HCT116 (cell line): ENCODE measurements around the gene TMEM35B. TPM values are rescaled to one million over a fixed set of nuclear protein-coding genes. Genes with fewer than 3 reads are reported as not detected.

Experiments used
- ATAC-seq: fragments of 200-7000 bp; cut with Tn5 transposase; 2 replicates; pipeline ENCODE4 v1.9.1; 2020; ENCODE audit warnings: mild to moderate bottlenecking, moderate library complexity
- BruUV-seq: library from RNA; stranded (reverse); fragments of 400-500 nt; replicated peaks from 2 replicates; lab custom pipeline; 2021; lab: Mats Ljungman, UMichigan
- CTCF ChIA-PET: fragments of 300-600 bp; sonication (Branson Sonifier 250); formaldehyde crosslinking; loops from one replicate; lab custom pipeline; 2021; ENCODE audit warnings: antibody characterized with exemption; lab: Charles Lee
- POLR2A ChIA-PET: fragments of 300-600, 350-600 bp; sonication (Branson Sonifier 250); formaldehyde crosslinking; loops from one replicate; lab custom pipeline; 2021; ENCODE audit warnings: antibody characterized with exemption; lab: Charles Lee
- RAD21 ChIA-PET, 2 experiments: fragments of 300-600 bp; sonication (Branson Sonifier 250); formaldehyde crosslinking; loops; one replicate each; lab custom pipeline; 2023; ENCODE audit warnings: low total read pairs in 2 of 2; ENCODE audit not compliant: uncharacterized antibody in 2 of 2, unreplicated experiment in 2 of 2, low non-redundant PET in 1 of 2; lab: Charles Lee
- DNase-seq: peaks from one replicate; pipeline ENCODE4 v3.0.0-alpha.2; 2010; ENCODE audit warnings: low read depth, low spot score
- H2AFZ ChIP-seq: fragments of 200-600 bp; shearing (Covaris generic), sonication (generic); 2 replicates; pipeline ENCODE4 v1.6.1; 2017; ENCODE audit warnings: low read depth, mixed run types, mixed read lengths, antibody characterized with exemption, low read length; ENCODE audit not compliant: poor library complexity, severe bottlenecking
- H3K27ac ChIP-seq: 2 replicates; pipeline ENCODE4 v1.5.1; 2012; ENCODE audit warnings: low read depth, low read length
- H3K27me3 ChIP-seq: fragments of 200-600 bp; sonication (generic); 2 replicates; pipeline ENCODE4 v1.6.1; 2016; ENCODE audit warnings: mixed run types, low read length, mixed read lengths; ENCODE audit not compliant: insufficient read depth
- H3K36me3 ChIP-seq, 2 experiments: fragments of 200-500 bp in 1 of 2; fragments of 200-600 bp in 1 of 2; sonication (Bioruptor generic) in 1 of 2; sonication (generic) in 1 of 2; 2 replicates each; pipeline versions ENCODE4 v1.5.1 to v1.6.1; 2014 to 2016; ENCODE audit warnings: low read length in 2 of 2, inconsistent platforms in 1 of 2, mixed read lengths in 1 of 2, mixed run types in 1 of 2; ENCODE audit not compliant: insufficient read depth in 2 of 2, control insufficient read depth in 1 of 2
- H3K4me1 ChIP-seq, 2 experiments: fragments of 200-600 bp in 1 of 2; sonication (generic) in 1 of 2; 2 replicates each; pipeline versions ENCODE4 v1.5.1 to v1.6.1; 2012 to 2017; ENCODE audit warnings: low read length in 2 of 2, inconsistent platforms in 1 of 2, mild to moderate bottlenecking in 1 of 2, mixed read lengths in 1 of 2, mixed run types in 1 of 2, moderate library complexity in 1 of 2; ENCODE audit not compliant: insufficient read depth in 2 of 2, control insufficient read depth in 1 of 2
- H3K4me2 ChIP-seq: fragments of 200-600 bp; sonication (generic); 2 replicates; pipeline ENCODE4 v1.6.1; 2017; ENCODE audit warnings: mixed run types, low read length, mixed read lengths
- H3K4me3 ChIP-seq, 2 experiments: fragments of 200-600 bp in 1 of 2; sonication (generic) in 1 of 2; replicated peaks in 1 of 2; 2 replicates each; pipeline ENCODE4 v1.5.1; 2011 to 2016; ENCODE audit warnings: low read length in 2 of 2, control low read depth in 1 of 2, low read depth in 1 of 2, mild to moderate bottlenecking in 1 of 2, mixed read lengths in 1 of 2, mixed run types in 1 of 2
- H3K79me2 ChIP-seq: fragments of 200-600 bp; sonication (generic); 2 replicates; pipeline ENCODE4 v1.6.1; 2017; ENCODE audit warnings: mild to moderate bottlenecking, mixed run types, low read length, moderate library complexity, mixed read lengths; ENCODE audit not compliant: insufficient read depth
- H3K9ac ChIP-seq: fragments of 200-600 bp; sonication (generic); 2 replicates; pipeline ENCODE4 v1.6.1; 2016; ENCODE audit warnings: low read length, mixed read lengths
- H3K9me2 ChIP-seq: fragments of 200-600 bp; sonication (generic), shearing (Covaris generic); 2 replicates; pipeline ENCODE4 v1.6.1; 2017; ENCODE audit warnings: mixed run types, mild to moderate bottlenecking, moderate library complexity; ENCODE audit not compliant: insufficient read depth
- H3K9me3 ChIP-seq, 2 experiments: fragments of 200-500 bp in 1 of 2; fragments of 200-600 bp in 1 of 2; sonication (Bioruptor generic) in 1 of 2; sonication (generic) in 1 of 2; 2 replicates each; pipeline ENCODE4 v1.6.1; 2014 to 2017; ENCODE audit warnings: low read length in 2 of 2, mixed read lengths in 2 of 2, inconsistent platforms in 1 of 2, low read depth in 1 of 2, mild to moderate bottlenecking in 1 of 2, mixed run types in 1 of 2, moderate library complexity in 1 of 2; ENCODE audit not compliant: control insufficient read depth in 1 of 2, insufficient read depth in 1 of 2
- H4K20me1 ChIP-seq: fragments of 200-600 bp; sonication (generic), shearing (Covaris generic); 2 replicates; pipeline ENCODE4 v1.6.1; 2017; ENCODE audit warnings: mixed run types, mild to moderate bottlenecking, moderate library complexity; ENCODE audit not compliant: insufficient read depth
- ATF3 ChIP-seq: IDR thresholded peaks from 2 replicates; pipeline ENCODE4 v1.6.1; 2012
- CBX3 ChIP-seq: IDR thresholded peaks from 2 replicates; pipeline ENCODE4 v1.6.1; 2012; ENCODE audit warnings: low read depth
- CEBPB ChIP-seq: IDR thresholded peaks from 2 replicates; pipeline ENCODE4 v1.6.1; 2012; ENCODE audit warnings: low read depth
- CTCF ChIP-seq, 3 experiments: fragments of 200-600 bp in 1 of 3; sonication (generic) in 1 of 3; IDR thresholded peaks in 2 of 3; conservative IDR thresholded peaks in 1 of 3; 2 replicates each; pipeline ENCODE4 v1.5.1; 2012 to 2017; ENCODE audit warnings: low read depth in 2 of 3, low read length in 2 of 3, antibody characterized with exemption in 1 of 3, borderline replicate concordance in 1 of 3, control low read depth in 1 of 3, mild to moderate bottlenecking in 1 of 3, mixed read lengths in 1 of 3, mixed run types in 1 of 3, moderate library complexity in 1 of 3; ENCODE audit not compliant: insufficient read depth in 1 of 3
- EGR1 ChIP-seq: IDR thresholded peaks from 2 replicates; pipeline ENCODE4 v1.6.1; 2012; ENCODE audit warnings: low read depth
- ELF1 ChIP-seq: IDR thresholded peaks from 2 replicates; pipeline ENCODE4 v1.6.1; 2012; ENCODE audit warnings: low read depth, borderline replicate concordance
- EZH2 ChIP-seq: fragments of 200-600 bp; sonication (generic); IDR thresholded peaks from 2 replicates; pipeline ENCODE4 v1.6.1; 2017; ENCODE audit warnings: antibody characterized with exemption, mixed run types
- FOSL1 ChIP-seq: IDR thresholded peaks from 2 replicates; pipeline ENCODE4 v1.6.1; 2012; ENCODE audit warnings: low read depth
- SRF ChIP-seq: IDR thresholded peaks from 2 replicates; pipeline ENCODE4 v1.6.1; 2012; ENCODE audit warnings: low read depth
- ZNF274 ChIP-seq: fragments of 200-500 bp; sonication (Bioruptor generic); IDR thresholded peaks from 2 replicates; pipeline ENCODE4 v1.6.1; 2014; ENCODE audit warnings: mild to moderate bottlenecking, low read depth, low read length, inconsistent platforms
- intact Hi-C: fragments of 100-400 bp; cut with micrococcal nuclease; formaldehyde crosslinking; loops from 2 replicates; pipeline ENCODE4 v1.10.0; 2022
- total RNA-seq: library from RNA; stranded (reverse); gene quantifications from one replicate; pipeline ENCODE4 v1.2.1, GENCODE V29; 2021; ENCODE audit not compliant: unreplicated experiment
- TF ChIP-seq, protein P1 (sequence below): IDR thresholded peaks from 2 replicates; pipeline ENCODE4 v1.6.1; 2011; ENCODE audit warnings: mild to moderate bottlenecking, low read length, moderate library complexity; ENCODE audit not compliant: insufficient replicate concordance; ENCODE audit errors: extremely low read depth

Gene TMEM35B
- total RNA-seq, 1 experiment from 2014 or later = 14.6 TPM

DNA sequence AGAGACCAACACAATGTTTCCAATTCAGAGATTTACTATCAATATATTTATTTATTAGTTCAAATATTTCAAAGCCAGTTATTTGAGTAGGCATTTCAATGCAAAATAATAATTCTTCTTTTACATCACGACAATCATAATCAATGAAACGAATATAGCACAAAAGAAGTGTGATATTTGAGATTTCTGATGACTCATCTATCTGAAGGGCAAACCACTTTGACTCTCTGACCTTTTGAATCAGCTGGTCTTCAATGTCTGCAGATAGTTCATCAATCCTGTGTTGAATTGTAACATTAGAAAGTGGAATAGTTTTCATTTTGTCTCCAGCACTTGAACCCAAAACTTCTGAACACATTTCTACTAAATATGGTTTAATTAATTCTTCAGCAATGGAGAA, 3.0 kb upstream of the TMEM35B start:
- Histone ChIP-seq H3K9ac (no peak overlapping the region), H3K4me2 (no peak overlapping the region), H3K9me2 (no peaks in the 10 kb centered on the region), H3K27me3 (no peaks in the 10 kb centered on the region), H3K79me2 (no peaks in the 10 kb centered on the region; the same call in 1 of the 2 replicates), H3K4me1 (peaks cover 11 to 13% of the 10 kb centered on the region in 2 experiments; a peak in 3 of 4 replicates), H3K36me3 (peaks cover 0 to 3% of the 10 kb centered on the region in 2 experiments; a peak in 1 of 4 replicates), H3K4me3 (no peak overlapping the region), H3K27ac (no peak overlapping the region), H3K9me3 (no peaks in the 10 kb centered on the region), H4K20me1 (no peaks in the 10 kb centered on the region), H2AFZ (no peak overlapping the region)
- intact Hi-C loops = no loop called here
- POLR2A ChIA-PET = no interaction called here
- RAD21 ChIA-PET = no interaction called here
- ATAC-seq = no peak
- CTCF ChIA-PET = no interaction called here
- no peak for DNase-seq
- no TSS peak for BruUV-seq
- TF ChIP-seq SRF = no peak
- TF ChIP-seq FOSL1 = no peak
- TF ChIP-seq CBX3 = no peak
- no peak for TF ChIP-seq ZNF274
- no peak for TF ChIP-seq ELF1
- no peak for TF ChIP-seq CTCF (IDR thresholded peaks at IDR 0.05 in 2 of 3, conservative IDR thresholded peaks at IDR 0.05 in 1 of 3; ENCODE audit: borderline replicate concordance in 1 of 3, insufficient read depth in 1 of 3, low read depth in 2 of 3, low read length in 2 of 3)
- no peak for TF ChIP-seq ATF3
- TF ChIP-seq CEBPB = no peak
- TF ChIP-seq EZH2 = no peak
- no peak for TF ChIP-seq EGR1
- TF ChIP-seq, protein P1, sequence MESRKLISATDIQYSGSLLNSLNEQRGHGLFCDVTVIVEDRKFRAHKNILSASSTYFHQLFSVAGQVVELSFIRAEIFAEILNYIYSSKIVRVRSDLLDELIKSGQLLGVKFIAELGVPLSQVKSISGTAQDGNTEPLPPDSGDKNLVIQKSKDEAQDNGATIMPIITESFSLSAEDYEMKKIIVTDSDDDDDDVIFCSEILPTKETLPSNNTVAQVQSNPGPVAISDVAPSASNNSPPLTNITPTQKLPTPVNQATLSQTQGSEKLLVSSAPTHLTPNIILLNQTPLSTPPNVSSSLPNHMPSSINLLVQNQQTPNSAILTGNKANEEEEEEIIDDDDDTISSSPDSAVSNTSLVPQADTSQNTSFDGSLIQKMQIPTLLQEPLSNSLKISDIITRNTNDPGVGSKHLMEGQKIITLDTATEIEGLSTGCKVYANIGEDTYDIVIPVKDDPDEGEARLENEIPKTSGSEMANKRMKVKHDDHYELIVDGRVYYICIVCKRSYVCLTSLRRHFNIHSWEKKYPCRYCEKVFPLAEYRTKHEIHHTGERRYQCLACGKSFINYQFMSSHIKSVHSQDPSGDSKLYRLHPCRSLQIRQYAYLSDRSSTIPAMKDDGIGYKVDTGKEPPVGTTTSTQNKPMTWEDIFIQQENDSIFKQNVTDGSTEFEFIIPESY = no peak
